KMS-11 (cell line): Measurements from ENCODE around the gene NACA2.

ENCODE experiments used
- H2AFZ ChIP-seq: fragments of 200-600 bp; sonication (generic); 2 replicates; pipeline ENCODE4 v1.6.1; 2016; ENCODE audit warnings: antibody characterized with exemption, mixed run types, low read depth
- H3K27ac ChIP-seq: fragments of 200-600 bp; sonication (generic); 2 replicates; pipeline ENCODE4 v1.6.1; 2016; ENCODE audit warnings: mild to moderate bottlenecking, mixed run types
- H3K27me3 ChIP-seq: fragments of 200-600 bp; sonication (generic); 2 replicates; pipeline ENCODE4 v1.6.1; 2017; ENCODE audit warnings: mild to moderate bottlenecking, low read depth, mixed run types, moderate library complexity; ENCODE audit not compliant: insufficient read depth
- H3K36me3 ChIP-seq: fragments of 200-600 bp; sonication (generic); 2 replicates; pipeline ENCODE4 v1.6.1; 2017; ENCODE audit warnings: mild to moderate bottlenecking, mixed run types; ENCODE audit not compliant: insufficient read depth
- H3K4me1 ChIP-seq: fragments of 200-600 bp; sonication (generic); 2 replicates; pipeline ENCODE4 v1.6.1; 2016; ENCODE audit warnings: mild to moderate bottlenecking, low read depth, mixed run types; ENCODE audit not compliant: poor library complexity, severe bottlenecking
- H3K4me2 ChIP-seq: fragments of 200-600 bp; sonication (generic); 2 replicates; pipeline ENCODE4 v1.7.0; 2016; ENCODE audit warnings: mild to moderate bottlenecking, mixed run types
- H3K4me3 ChIP-seq: fragments of 200-600 bp; sonication (generic); IDR thresholded peaks from 2 replicates; pipeline ENCODE4 v1.6.1; 2017; ENCODE audit warnings: low read depth, low read length, mixed read lengths; ENCODE audit not compliant: insufficient read depth
- H3K79me2 ChIP-seq: fragments of 200-600 bp; sonication (generic); 2 replicates; pipeline ENCODE4 v1.6.1; 2016; ENCODE audit warnings: low read depth, mixed run types; ENCODE audit not compliant: insufficient read depth
- H3K9ac ChIP-seq: fragments of 200-600 bp; sonication (generic); 2 replicates; pipeline ENCODE4 v1.6.1; 2016; ENCODE audit warnings: mild to moderate bottlenecking, mixed run types
- H4K20me1 ChIP-seq: fragments of 200-600 bp; sonication (generic); 2 replicates; pipeline ENCODE4 v1.6.1; 2016; ENCODE audit warnings: mild to moderate bottlenecking, mixed run types; ENCODE audit not compliant: insufficient read depth
- TF ChIP-seq, protein P1 (sequence below): fragments of 200-600 bp; sonication (generic); conservative IDR thresholded peaks from 2 replicates; pipeline ENCODE4 v1.6.1; 2017; ENCODE audit warnings: low read depth, mild to moderate bottlenecking, antibody characterized with exemption, low read length, moderate library complexity, mixed read lengths

NACA2 gene

DNA sequence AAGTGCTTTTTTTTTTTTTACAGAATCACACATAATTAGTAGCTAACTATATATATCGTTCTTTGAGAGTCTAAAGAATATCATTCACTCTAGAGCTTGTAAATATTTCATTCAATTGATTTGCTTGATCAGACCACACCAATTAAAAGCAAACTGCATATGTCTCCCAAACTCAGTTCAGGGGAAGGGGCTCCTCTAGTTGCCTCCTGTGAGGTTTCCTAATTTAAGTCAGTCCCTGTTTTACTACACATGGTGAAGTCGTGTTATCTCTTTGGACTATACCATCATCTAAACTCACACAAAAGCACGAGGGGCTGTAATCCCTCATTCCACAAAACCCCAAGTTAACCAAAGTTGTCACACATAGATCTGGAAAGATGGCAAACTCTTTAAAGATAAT, 11.7 kb downstream of the NACA2 start:
- TF ChIP-seq, protein P1, sequence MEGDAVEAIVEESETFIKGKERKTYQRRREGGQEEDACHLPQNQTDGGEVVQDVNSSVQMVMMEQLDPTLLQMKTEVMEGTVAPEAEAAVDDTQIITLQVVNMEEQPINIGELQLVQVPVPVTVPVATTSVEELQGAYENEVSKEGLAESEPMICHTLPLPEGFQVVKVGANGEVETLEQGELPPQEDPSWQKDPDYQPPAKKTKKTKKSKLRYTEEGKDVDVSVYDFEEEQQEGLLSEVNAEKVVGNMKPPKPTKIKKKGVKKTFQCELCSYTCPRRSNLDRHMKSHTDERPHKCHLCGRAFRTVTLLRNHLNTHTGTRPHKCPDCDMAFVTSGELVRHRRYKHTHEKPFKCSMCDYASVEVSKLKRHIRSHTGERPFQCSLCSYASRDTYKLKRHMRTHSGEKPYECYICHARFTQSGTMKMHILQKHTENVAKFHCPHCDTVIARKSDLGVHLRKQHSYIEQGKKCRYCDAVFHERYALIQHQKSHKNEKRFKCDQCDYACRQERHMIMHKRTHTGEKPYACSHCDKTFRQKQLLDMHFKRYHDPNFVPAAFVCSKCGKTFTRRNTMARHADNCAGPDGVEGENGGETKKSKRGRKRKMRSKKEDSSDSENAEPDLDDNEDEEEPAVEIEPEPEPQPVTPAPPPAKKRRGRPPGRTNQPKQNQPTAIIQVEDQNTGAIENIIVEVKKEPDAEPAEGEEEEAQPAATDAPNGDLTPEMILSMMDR: no peak
- H3K79me2 ChIP-seq: no peaks in the 10 kb centered on the region
- no peak overlapping the region for H3K27ac ChIP-seq
- H3K9ac ChIP-seq: no peak overlapping the region; the same call in 1 of the 2 replicates
- no peaks in the 10 kb centered on the region for H3K27me3 ChIP-seq
- H3K4me2 ChIP-seq: peak overlapping the region; percentile 3; the same call in 1 of the 2 replicates
- peak overlapping the region; percentile 29; the same call in 1 of the 2 replicates for H2AFZ ChIP-seq
- no peaks in the 10 kb centered on the region for H3K4me1 ChIP-seq
- H3K36me3 ChIP-seq: no peaks in the 10 kb centered on the region
- no peaks in the 10 kb centered on the region for H4K20me1 ChIP-seq
- H3K4me3 ChIP-seq: no peak overlapping the region

GRCh38 chr17:61578645-61579044, 12.4 kb downstream of the NACA2 start:
- TF ChIP-seq, protein P1: no peak
- Histone ChIP-seq H3K4me3 (no peak overlapping the region), H3K27me3 (no peaks in the 10 kb centered on the region), H3K9ac (no peak overlapping the region), H3K4me1 (no peaks in the 10 kb centered on the region), H3K27ac (no peak overlapping the region), H3K36me3 (no peaks in the 10 kb centered on the region), H2AFZ (no peak overlapping the region), H3K79me2 (no peaks in the 10 kb centered on the region), H4K20me1 (no peaks in the 10 kb centered on the region), H3K4me2 (no peak overlapping the region)

DNA sequence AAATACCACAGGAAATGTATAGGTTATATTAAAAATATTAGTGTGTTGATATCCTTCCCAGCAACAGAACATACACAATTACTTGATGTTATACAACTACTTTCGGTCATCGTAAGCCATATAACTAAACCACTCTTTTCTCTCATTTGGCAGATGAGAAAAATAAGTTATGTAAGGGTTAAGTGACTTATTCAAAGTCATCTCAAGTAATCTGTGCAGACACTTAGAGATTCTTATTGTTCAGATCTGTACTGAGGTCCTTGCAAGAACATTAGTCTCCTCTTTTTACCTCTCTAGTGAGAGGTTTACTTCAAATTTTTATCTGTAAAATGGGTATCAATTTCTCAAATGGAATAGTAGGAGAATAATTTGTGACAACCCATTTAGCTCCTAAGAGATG, 15.0 kb downstream of the NACA2 start:
- H3K27me3 ChIP-seq: no peaks in the 10 kb centered on the region
- H2AFZ ChIP-seq: no peak overlapping the region
- no peaks in the 10 kb centered on the region for H3K4me1 ChIP-seq
- H3K36me3 ChIP-seq: no peaks in the 10 kb centered on the region
- no peaks in the 10 kb centered on the region for H4K20me1 ChIP-seq
- H3K79me2 ChIP-seq: no peaks in the 10 kb centered on the region
- TF ChIP-seq, protein P1: no peak
- no peak overlapping the region for H3K4me3 ChIP-seq
- H3K27ac ChIP-seq: no peak overlapping the region
- no peak overlapping the region for H3K9ac ChIP-seq
- H3K4me2 ChIP-seq: no peak overlapping the region

- TF ChIP-seq, protein P1: no peak
- Histone ChIP-seq H3K79me2 (no peaks in the 10 kb centered on the region), H3K4me2 (no peak overlapping the region), H2AFZ (no peak overlapping the region), H3K27ac (no peak overlapping the region), H3K36me3 (no peaks in the 10 kb centered on the region), H3K4me3 (no peak overlapping the region), H3K9ac (no peak overlapping the region), H4K20me1 (no peaks in the 10 kb centered on the region), H3K4me1 (no peaks in the 10 kb centered on the region), H3K27me3 (no peaks in the 10 kb centered on the region)
Observed at GRCh38 chr17:61575352-61575975, 15.6 kb downstream of the NACA2 start.
